HCT116 (cell line): ENCODE results near the gene ATG10. TPM values are rescaled to one million over a fixed set of nuclear protein-coding genes. Genes with fewer than 3 reads are reported as not detected.

Source experiments
- ATAC-seq: fragments of 200-7000 bp; cut with Tn5 transposase; 2 replicates; pipeline ENCODE4 v1.9.1; 2020; ENCODE audit warnings: mild to moderate bottlenecking, moderate library complexity
- BruUV-seq: library from RNA; stranded (reverse); fragments of 400-500 nt; replicated peaks from 2 replicates; lab custom pipeline; 2021; lab: Mats Ljungman, UMichigan
- CTCF ChIA-PET: fragments of 300-600 bp; sonication (Branson Sonifier 250); formaldehyde crosslinking; loops from one replicate; lab custom pipeline; 2021; ENCODE audit warnings: antibody characterized with exemption; lab: Charles Lee
- POLR2A ChIA-PET: fragments of 300-600, 350-600 bp; sonication (Branson Sonifier 250); formaldehyde crosslinking; loops from one replicate; lab custom pipeline; 2021; ENCODE audit warnings: antibody characterized with exemption; lab: Charles Lee
- RAD21 ChIA-PET, 2 experiments: fragments of 300-600 bp; sonication (Branson Sonifier 250); formaldehyde crosslinking; loops; one replicate each; lab custom pipeline; 2023; ENCODE audit warnings: low total read pairs in 2 of 2; ENCODE audit not compliant: uncharacterized antibody in 2 of 2, unreplicated experiment in 2 of 2, low non-redundant PET in 1 of 2; lab: Charles Lee
- DNase-seq: peaks from one replicate; pipeline ENCODE4 v3.0.0-alpha.2; 2010; ENCODE audit warnings: low read depth, low spot score
- H2AFZ ChIP-seq: fragments of 200-600 bp; shearing (Covaris generic), sonication (generic); 2 replicates; pipeline ENCODE4 v1.6.1; 2017; ENCODE audit warnings: low read depth, mixed run types, mixed read lengths, antibody characterized with exemption, low read length; ENCODE audit not compliant: poor library complexity, severe bottlenecking
- H3K27ac ChIP-seq: 2 replicates; pipeline ENCODE4 v1.5.1; 2012; ENCODE audit warnings: low read depth, low read length
- H3K27me3 ChIP-seq: fragments of 200-600 bp; sonication (generic); 2 replicates; pipeline ENCODE4 v1.6.1; 2016; ENCODE audit warnings: mixed run types, low read length, mixed read lengths; ENCODE audit not compliant: insufficient read depth
- H3K36me3 ChIP-seq, 2 experiments: fragments of 200-500 bp in 1 of 2; fragments of 200-600 bp in 1 of 2; sonication (Bioruptor generic) in 1 of 2; sonication (generic) in 1 of 2; 2 replicates each; pipeline versions ENCODE4 v1.5.1 to v1.6.1; 2014 to 2016; ENCODE audit warnings: low read length in 2 of 2, inconsistent platforms in 1 of 2, mixed read lengths in 1 of 2, mixed run types in 1 of 2; ENCODE audit not compliant: insufficient read depth in 2 of 2, control insufficient read depth in 1 of 2
- H3K4me1 ChIP-seq, 2 experiments: fragments of 200-600 bp in 1 of 2; sonication (generic) in 1 of 2; 2 replicates each; pipeline versions ENCODE4 v1.5.1 to v1.6.1; 2012 to 2017; ENCODE audit warnings: low read length in 2 of 2, inconsistent platforms in 1 of 2, mild to moderate bottlenecking in 1 of 2, mixed read lengths in 1 of 2, mixed run types in 1 of 2, moderate library complexity in 1 of 2; ENCODE audit not compliant: insufficient read depth in 2 of 2, control insufficient read depth in 1 of 2
- H3K4me2 ChIP-seq: fragments of 200-600 bp; sonication (generic); 2 replicates; pipeline ENCODE4 v1.6.1; 2017; ENCODE audit warnings: mixed run types, low read length, mixed read lengths
- H3K4me3 ChIP-seq, 2 experiments: fragments of 200-600 bp in 1 of 2; sonication (generic) in 1 of 2; replicated peaks in 1 of 2; 2 replicates each; pipeline ENCODE4 v1.5.1; 2011 to 2016; ENCODE audit warnings: low read length in 2 of 2, control low read depth in 1 of 2, low read depth in 1 of 2, mild to moderate bottlenecking in 1 of 2, mixed read lengths in 1 of 2, mixed run types in 1 of 2
- H3K79me2 ChIP-seq: fragments of 200-600 bp; sonication (generic); 2 replicates; pipeline ENCODE4 v1.6.1; 2017; ENCODE audit warnings: mild to moderate bottlenecking, mixed run types, low read length, moderate library complexity, mixed read lengths; ENCODE audit not compliant: insufficient read depth
- H3K9ac ChIP-seq: fragments of 200-600 bp; sonication (generic); 2 replicates; pipeline ENCODE4 v1.6.1; 2016; ENCODE audit warnings: low read length, mixed read lengths
- H3K9me2 ChIP-seq: fragments of 200-600 bp; sonication (generic), shearing (Covaris generic); 2 replicates; pipeline ENCODE4 v1.6.1; 2017; ENCODE audit warnings: mixed run types, mild to moderate bottlenecking, moderate library complexity; ENCODE audit not compliant: insufficient read depth
- H3K9me3 ChIP-seq, 2 experiments: fragments of 200-500 bp in 1 of 2; fragments of 200-600 bp in 1 of 2; sonication (Bioruptor generic) in 1 of 2; sonication (generic) in 1 of 2; 2 replicates each; pipeline ENCODE4 v1.6.1; 2014 to 2017; ENCODE audit warnings: low read length in 2 of 2, mixed read lengths in 2 of 2, inconsistent platforms in 1 of 2, low read depth in 1 of 2, mild to moderate bottlenecking in 1 of 2, mixed run types in 1 of 2, moderate library complexity in 1 of 2; ENCODE audit not compliant: control insufficient read depth in 1 of 2, insufficient read depth in 1 of 2
- H4K20me1 ChIP-seq: fragments of 200-600 bp; sonication (generic), shearing (Covaris generic); 2 replicates; pipeline ENCODE4 v1.6.1; 2017; ENCODE audit warnings: mixed run types, mild to moderate bottlenecking, moderate library complexity; ENCODE audit not compliant: insufficient read depth
- ELF1 ChIP-seq: IDR thresholded peaks from 2 replicates; pipeline ENCODE4 v1.6.1; 2012; ENCODE audit warnings: low read depth, borderline replicate concordance
- MAX ChIP-seq: IDR thresholded peaks from 2 replicates; pipeline ENCODE4 v1.6.1; 2012
- SIN3A ChIP-seq: IDR thresholded peaks from 2 replicates; pipeline ENCODE4 v1.6.1; 2012; ENCODE audit warnings: low read depth
- SRF ChIP-seq: IDR thresholded peaks from 2 replicates; pipeline ENCODE4 v1.6.1; 2012; ENCODE audit warnings: low read depth
- TCF7L2 ChIP-seq: IDR thresholded peaks from 2 replicates; pipeline ENCODE4 v1.7.0; 2011; ENCODE audit warnings: borderline replicate concordance, inconsistent platforms; ENCODE audit not compliant: insufficient read depth, insufficient read length; ENCODE audit errors: extremely low read depth
- ZBTB33 ChIP-seq: IDR thresholded peaks from 2 replicates; pipeline ENCODE4 v1.6.1; 2011; ENCODE audit warnings: mild to moderate bottlenecking, low read length, moderate library complexity; ENCODE audit not compliant: insufficient replicate concordance; ENCODE audit errors: extremely low read depth
- intact Hi-C: fragments of 100-400 bp; cut with micrococcal nuclease; formaldehyde crosslinking; loops from 2 replicates; pipeline ENCODE4 v1.10.0; 2022
- total RNA-seq: library from RNA; stranded (reverse); gene quantifications from one replicate; pipeline ENCODE4 v1.2.1, GENCODE V29; 2021; ENCODE audit not compliant: unreplicated experiment

The ATG10 gene
- total RNA-seq, 1 experiment from 2014 or later, result 9.4 TPM

GRCh38 chr5:82225525-82226172, 253.8 kb downstream of the ATG10 start (continued):
- TF ChIP-seq ZBTB33, result no peak

- no peak overlapping the region for H2AFZ ChIP-seq
- H3K27ac ChIP-seq, result no peak overlapping the region
- no peak for DNase-seq
- H3K4me1 ChIP-seq, result no peaks in the 10 kb centered on the region
- no TSS peak for BruUV-seq
- no peaks in the 10 kb centered on the region for H4K20me1 ChIP-seq
- no peak overlapping the region for H3K9ac ChIP-seq
- RAD21 ChIA-PET, result no interaction called here
- H3K36me3 ChIP-seq, result no peaks in the 10 kb centered on the region
- no peak overlapping the region for H3K4me2 ChIP-seq
- no peaks in the 10 kb centered on the region for H3K79me2 ChIP-seq
- no peaks in the 10 kb centered on the region for H3K27me3 ChIP-seq
- CTCF ChIA-PET, result no interaction called here
- H3K4me3 ChIP-seq, result no peak overlapping the region
- no peak for ATAC-seq
- 0 out of 2 replicates have a peak, but pooled peaks cover 3% of the 10 kb centered on the region for H3K9me2 ChIP-seq
- POLR2A ChIA-PET, result no interaction called here
- intact Hi-C loops, result no loop called here
- TF ChIP-seq SIN3A (no peak), ELF1 (no peak), MAX (0 out of 2 replicates have a peak, but pooled peaks have one; percentile 18), SRF (no peak), TCF7L2 (no peak)
- TF ChIP-seq, all 23 proteins: peak for 1
- H3K9me3 ChIP-seq, result no peaks in the 10 kb centered on the region
These were observed 263.1 kb downstream of the ATG10 start for GRCh38 chr5:82234885-82235284.
